Type B pancreatic cell (in vitro differentiated cells): ENCODE data around the gene ARMH2. TPM values are rescaled to one million over a fixed set of nuclear protein-coding genes. Genes with fewer than 3 reads are reported as not detected.

Experiments
- DNase-seq: peaks from one replicate; pipeline ENCODE4 v3.0.0; 2021; ENCODE audit warnings: mixed read lengths; ENCODE audit not compliant: unreplicated experiment; ENCODE audit errors: extremely low spot score
- H3K27ac Mint-ChIP-seq: 2 replicates; pipeline ENCODE4 v1.8.0; 2021; ENCODE audit warnings: mild to moderate bottlenecking, mixed read lengths
- H3K27me3 Mint-ChIP-seq: 2 replicates; pipeline ENCODE4 v1.8.0; 2021; ENCODE audit warnings: mixed read lengths
- H3K36me3 Mint-ChIP-seq: 2 replicates; pipeline ENCODE4 v1.8.0; 2021; ENCODE audit warnings: mixed read lengths
- H3K4me1 Mint-ChIP-seq: one replicate; pipeline ENCODE4 v1.8.0; 2021; ENCODE audit warnings: mixed read lengths; ENCODE audit not compliant: unreplicated experiment
- H3K4me3 Mint-ChIP-seq: 2 replicates; pipeline ENCODE4 v1.8.0; 2021; ENCODE audit warnings: mild to moderate bottlenecking, mixed read lengths
- H3K9me3 Mint-ChIP-seq: 2 replicates; pipeline ENCODE4 v1.8.0; 2021; ENCODE audit warnings: mixed read lengths
- CTCF ChIP-seq: fragments of 200-600 bp; sonication (generic); conservative IDR thresholded peaks from 2 replicates; pipeline ENCODE4 v1.5.0; 2021; ENCODE audit warnings: antibody characterized with exemption, mild to moderate bottlenecking
- total RNA-seq: library from RNA; stranded (reverse); gene quantifications from 2 replicates; pipeline ENCODE4 v1.2.1, GENCODE V29; 2021; ENCODE audit warnings: low replicate concordance

Gene ARMH2
- total RNA-seq, 1 donor from 2014 or later: not detected

GRCh38 chr6:24799541-24799915 lies 811 bp upstream of the ARMH2 start:
- Mint-ChIP-seq H3K9me3 (no peaks in the 10 kb centered on the region), H3K36me3 (no peaks in the 10 kb centered on the region), H3K27ac (no peak overlapping the region), H3K4me3 (no peak overlapping the region), H3K4me1 (peaks cover 11% of the 10 kb centered on the region), H3K27me3 (no peaks in the 10 kb centered on the region)
- no peak for TF ChIP-seq CTCF
- no peak for DNase-seq

- Mint-ChIP-seq H3K9me3 (no peaks in the 10 kb centered on the region), H3K36me3 (no peaks in the 10 kb centered on the region), H3K4me3 (no peak overlapping the region), H3K27me3 (no peaks in the 10 kb centered on the region), H3K27ac (no peak overlapping the region), H3K4me1 (peaks cover 11% of the 10 kb centered on the region)
- no peak for TF ChIP-seq CTCF
- DNase-seq: no peak
Observed at GRCh38 chr6:24797596-24798216, 1.0 kb downstream of the ARMH2 start.

- Mint-ChIP-seq H3K27ac (no peak overlapping the region), H3K36me3 (no peaks in the 10 kb centered on the region), H3K27me3 (no peaks in the 10 kb centered on the region), H3K9me3 (no peaks in the 10 kb centered on the region), H3K4me1 (peaks cover 11% of the 10 kb centered on the region), H3K4me3 (no peak overlapping the region)
- no peak for TF ChIP-seq CTCF
- DNase-seq: no peak
Observed at GRCh38 chr6:24796616-24797290, 2.0 kb downstream of the ARMH2 start.

GRCh38 chr6:24795106-24795505 lies 3.6 kb downstream of the ARMH2 start:
- no peak for TF ChIP-seq CTCF
- Mint-ChIP-seq H3K4me3 (no peak overlapping the region), H3K27me3 (no peaks in the 10 kb centered on the region), H3K27ac (no peak overlapping the region), H3K4me1 (peaks cover 11% of the 10 kb centered on the region), H3K36me3 (no peaks in the 10 kb centered on the region), H3K9me3 (no peaks in the 10 kb centered on the region)
- DNase-seq: no peak

GRCh38 chr6:24788031-24788665 lies 10.6 kb downstream of the ARMH2 start:
- DNase-seq: no peak
- no peaks in the 10 kb centered on the region for H3K4me1 Mint-ChIP-seq
- peaks cover 22% of the 10 kb centered on the region for H3K36me3 Mint-ChIP-seq
- H3K9me3 Mint-ChIP-seq: no peaks in the 10 kb centered on the region
- TF ChIP-seq CTCF: no peak
- H3K27me3 Mint-ChIP-seq: no peaks in the 10 kb centered on the region
- no peak overlapping the region for H3K4me3 Mint-ChIP-seq
- no peak overlapping the region for H3K27ac Mint-ChIP-seq
